ENCODE results near the gene MFN2.
"Not testable (repeated sequence)": the region's sequence is repeated elsewhere in the genome, so short reads cannot be mapped to it uniquely, and the experiment has no call there.

Gene MFN2

GRCh38 chr1:12028957-12029511, 48.8 kb downstream of the MFN2 start:
- no peak for DNase-seq

GRCh38 chr1:12029720-12030339, 49.6 kb downstream of the MFN2 start:
- DNase-seq = no peak

- peak; percentile 51 for DNase-seq
Observed at GRCh38 chr1:12031039-12031980, 51.1 kb downstream of the MFN2 start.

- no peak for DNase-seq
Observed at GRCh38 chr1:12032161-12032621, 51.9 kb downstream of the MFN2 start.

- not testable (repeated sequence) for DNase-seq
Observed at GRCh38 chr1:12033441-12033840, 53.2 kb downstream of the MFN2 start.

- no peak for DNase-seq
Observed at GRCh38 chr1:12034381-12034801, 54.1 kb downstream of the MFN2 start.

GRCh38 chr1:12035312-12035711, 55.1 kb downstream of the MFN2 start:
- DNase-seq = no peak

- DNase-seq = no peak
Observed at GRCh38 chr1:12037486-12038355, 57.5 kb downstream of the MFN2 start.

GRCh38 chr1:12038356-12039163, 58.3 kb downstream of the MFN2 start:
- DNase-seq = no peak

- no peak for DNase-seq
Observed at GRCh38 chr1:12039164-12039525, 58.9 kb downstream of the MFN2 start.

- not testable (repeated sequence) for DNase-seq
Observed at GRCh38 chr1:12039824-12040456, 59.7 kb downstream of the MFN2 start.

- no peak for DNase-seq
Observed at GRCh38 chr1:12040457-12041051, 60.3 kb downstream of the MFN2 start.

- DNase-seq = not testable (repeated sequence)
Observed at GRCh38 chr1:12044187-12044877, 64.1 kb downstream of the MFN2 start.

- no peak for DNase-seq
Observed at GRCh38 chr1:12046749-12047119, 66.5 kb downstream of the MFN2 start.

GRCh38 chr1:12047120-12047876, 67.1 kb downstream of the MFN2 start:
- peak; percentile 25 for DNase-seq

- DNase-seq = no peak
Observed at GRCh38 chr1:12048372-12048771, 68.1 kb downstream of the MFN2 start.

- DNase-seq = no peak
Observed at GRCh38 chr1:12049616-12050015, 69.4 kb downstream of the MFN2 start.

- DNase-seq = no peak
Observed at GRCh38 chr1:12051361-12051760, 71.1 kb downstream of the MFN2 start.

- peak; percentile 23 for DNase-seq
Observed at GRCh38 chr1:12052008-12052573, 71.8 kb downstream of the MFN2 start.

All from CD4-positive, alpha-beta T cell treated with Interleukin-17A for 4 hours (primary cell).